Measurements from ENCODE around the gene ATL3. TPM values are rescaled to one million over a fixed set of nuclear protein-coding genes. Genes with fewer than 3 reads are reported as not detected.

The ATL3 gene
- total and polyA plus RNA-seq, 2 of the 13 experiments (the other 11 are each of a cell fraction or from before 2014, with no cell fraction given): not detected

- peak; percentile 4; the same call in 1 of the 2 replicates for TF ChIP-seq ZNF800 (CRISPR knock-in tag; IDR thresholded peaks at IDR 0.05)
- no peak for TF ChIP-seq RBM22 (optimal IDR thresholded peaks at IDR 0.05; ENCODE audit: low read length)
- no peak for TF ChIP-seq ELF4 (CRISPR knock-in tag; IDR thresholded peaks at IDR 0.05; ENCODE audit: borderline replicate concordance)
- peak; percentile 69; the same call in 1 of the 2 replicates for TF ChIP-seq KLF9 (CRISPR knock-in tag; IDR thresholded peaks at IDR 0.05; ENCODE audit: low read depth)
- peak; percentile 8 for TF ChIP-seq TBL1XR1 (IDR thresholded peaks at IDR 0.05; ENCODE audit: borderline replicate concordance, low read length, partially characterized antibody)
- no peak for TF ChIP-seq REL (CRISPR knock-in tag; conservative IDR thresholded peaks at IDR 0.05)
- TF ChIP-seq HMG20A (CRISPR knock-in tag; IDR thresholded peaks at IDR 0.05; ENCODE audit: borderline replicate concordance): no peak
- peak; percentile 46; the same call in 1 of the 2 replicates for TF ChIP-seq ZNF292 (CRISPR knock-in tag; IDR thresholded peaks at IDR 0.05; ENCODE audit: borderline replicate concordance, low read depth)
- no peak for TF ChIP-seq ZNF136 (CRISPR knock-in tag; IDR thresholded peaks at IDR 0.05; ENCODE audit: low read depth)
- TF ChIP-seq ZMAT3 (CRISPR knock-in tag; conservative IDR thresholded peaks at IDR 0.05): no peak; the same call in 1 of the 2 replicates
- TF ChIP-seq TOE1 (CRISPR knock-in tag; IDR thresholded peaks at IDR 0.05): no peak; the same call in 1 of the 2 replicates
- TF ChIP-seq GPBP1L1 (CRISPR knock-in tag; IDR thresholded peaks at IDR 0.05): no peak
- TF ChIP-seq CENPBD1 (CRISPR knock-in tag; IDR thresholded peaks at IDR 0.05; ENCODE audit: borderline replicate concordance, low read depth): no peak
- no peak for TF ChIP-seq TIGD3 (CRISPR knock-in tag; IDR thresholded peaks at IDR 0.05; ENCODE audit: borderline replicate concordance)
- peak; percentile 16; the same call in 1 of the 2 replicates for TF ChIP-seq ZNF710 (CRISPR knock-in tag; IDR thresholded peaks at IDR 0.05; ENCODE audit: borderline replicate concordance)
- TF ChIP-seq ZNF44 (CRISPR knock-in tag; IDR thresholded peaks at IDR 0.05): no peak
- TF ChIP-seq DDIT3 (CRISPR knock-in tag; IDR thresholded peaks at IDR 0.05): no peak
Measured at GRCh38 chr11:63681321-63682065, 10.3 kb upstream of the ATL3 start, which contains the start of gene RTN3 (continued).

Data from HepG2 (cell line).